ENCODE measurements around the gene PLCG1.

Gene PLCG1

DNA sequence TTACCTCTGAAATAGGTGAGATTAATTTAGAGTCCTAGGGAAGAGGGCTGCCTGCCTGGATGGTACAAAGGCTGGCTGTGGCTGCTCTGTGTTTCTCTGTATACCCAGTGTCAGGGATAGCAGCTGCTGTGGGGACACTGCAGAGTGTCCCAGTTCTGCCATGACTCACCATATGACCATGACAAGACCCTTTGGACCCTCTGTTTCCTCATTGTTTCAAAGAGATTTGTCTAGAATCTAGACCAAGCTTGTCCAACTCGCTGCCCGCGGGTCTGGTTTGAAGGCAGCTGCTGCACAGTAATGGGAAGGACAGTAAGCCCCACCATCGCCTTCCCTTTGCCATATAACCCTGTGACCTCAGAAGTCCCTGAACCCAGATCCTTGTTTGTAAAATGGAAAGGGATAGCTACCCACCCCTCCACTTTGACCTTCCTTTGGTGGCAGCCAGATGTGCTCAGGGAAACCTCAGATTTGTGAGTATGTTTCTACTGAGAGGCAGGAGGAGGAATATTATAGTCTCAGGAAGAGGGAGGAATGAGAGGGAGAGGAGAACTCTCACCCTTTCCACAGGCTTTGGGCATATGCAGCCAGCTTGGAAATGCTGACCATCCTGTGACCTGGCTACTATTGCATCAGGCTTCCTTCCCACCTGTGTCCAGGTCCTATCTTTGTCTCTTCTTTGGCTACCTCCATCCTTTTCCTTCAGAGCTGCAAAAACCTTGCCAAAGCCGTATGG is 14.0 kb downstream of the PLCG1 start:
- no peak overlapping the region for H3K4me3 ChIP-seq (ENCODE audit: low read length)
- 0 out of 2 replicates have a peak, but pooled peaks cover 2% of the 10 kb centered on the region for H3K36me3 ChIP-seq (ENCODE audit: control insufficient read depth, low read length)
- H3K9me2 ChIP-seq (replicated peaks; ENCODE audit: control insufficient read depth, low read length), result no peaks in the 10 kb centered on the region
- no peaks in the 10 kb centered on the region for H3F3A ChIP-seq (ENCODE audit: control insufficient read depth, insufficient read depth)
- H3K79me2 ChIP-seq (ENCODE audit: control insufficient read depth, low read length), result peaks cover 97% of the 10 kb centered on the region
- no peaks in the 10 kb centered on the region for H3K9me3 ChIP-seq (ENCODE audit: control insufficient read depth, insufficient read depth, low read length)
- no peak overlapping the region for H3K4me2 ChIP-seq (ENCODE audit: low read length)
- peaks cover 34% of the 10 kb centered on the region for H3K4me1 ChIP-seq (ENCODE audit: control insufficient read depth, low read length)
- H3K27me3 ChIP-seq (ENCODE audit: control insufficient read depth, low read length), result no peaks in the 10 kb centered on the region
- TF ChIP-seq EZH2phosphoT487 (IDR thresholded peaks at IDR 0.05; ENCODE audit: borderline replicate concordance, low read length) (no peak), CTCF (IDR thresholded peaks at IDR 0.05; ENCODE audit: low read depth, low read length, poor library complexity, severe bottlenecking) (no peak)
- H3K27ac ChIP-seq (ENCODE audit: low read depth, low read length), result no peak overlapping the region
- peaks cover 9% of the 10 kb centered on the region; the same call in 1 of the 2 replicates for H4K20me1 ChIP-seq (ENCODE audit: control insufficient read depth, insufficient read depth, low read depth, low read length)

GRCh38 chr20:41152108-41152757 is 14.9 kb downstream of the PLCG1 start:
- H3K36me3 ChIP-seq (ENCODE audit: control insufficient read depth, low read length), result 0 out of 2 replicates have a peak, but pooled peaks cover 2% of the 10 kb centered on the region
- H3K27me3 ChIP-seq (ENCODE audit: control insufficient read depth, low read length), result no peaks in the 10 kb centered on the region
- H3K4me3 ChIP-seq (ENCODE audit: low read length), result no peak overlapping the region
- H3F3A ChIP-seq (ENCODE audit: control insufficient read depth, insufficient read depth), result no peaks in the 10 kb centered on the region
- peaks cover 97% of the 10 kb centered on the region for H3K79me2 ChIP-seq (ENCODE audit: control insufficient read depth, low read length)
- no peak overlapping the region for H3K27ac ChIP-seq (ENCODE audit: low read depth, low read length)
- no peaks in the 10 kb centered on the region for H3K9me3 ChIP-seq (ENCODE audit: control insufficient read depth, insufficient read depth, low read length)
- peaks cover 9% of the 10 kb centered on the region; the same call in 1 of the 2 replicates for H4K20me1 ChIP-seq (ENCODE audit: control insufficient read depth, insufficient read depth, low read depth, low read length)
- H3K9me2 ChIP-seq (replicated peaks; ENCODE audit: control insufficient read depth, low read length), result no peaks in the 10 kb centered on the region
- peaks cover 35% of the 10 kb centered on the region for H3K4me1 ChIP-seq (ENCODE audit: control insufficient read depth, low read length)
- H3K4me2 ChIP-seq (ENCODE audit: low read length), result no peak overlapping the region
- TF ChIP-seq EZH2phosphoT487 (IDR thresholded peaks at IDR 0.05; ENCODE audit: borderline replicate concordance, low read length), result no peak
- no peak for TF ChIP-seq CTCF (IDR thresholded peaks at IDR 0.05; ENCODE audit: low read depth, low read length, poor library complexity, severe bottlenecking)

- Histone ChIP-seq H3K27me3 (ENCODE audit: control insufficient read depth, low read length) (no peaks in the 10 kb centered on the region), H4K20me1 (ENCODE audit: control insufficient read depth, insufficient read depth, low read depth, low read length) (peaks cover 9% of the 10 kb centered on the region; the same call in 1 of the 2 replicates), H3K4me3 (ENCODE audit: low read length) (no peak overlapping the region), H3K9me2 (replicated peaks; ENCODE audit: control insufficient read depth, low read length) (no peaks in the 10 kb centered on the region), H3K4me1 (ENCODE audit: control insufficient read depth, low read length) (peaks cover 45% of the 10 kb centered on the region), H3K4me2 (ENCODE audit: low read length) (no peak overlapping the region), H3K36me3 (ENCODE audit: control insufficient read depth, low read length) (peaks cover 5% of the 10 kb centered on the region), H3K27ac (ENCODE audit: low read depth, low read length) (no peak overlapping the region), H3K9me3 (ENCODE audit: control insufficient read depth, insufficient read depth, low read length) (no peaks in the 10 kb centered on the region), H3F3A (ENCODE audit: control insufficient read depth, insufficient read depth) (no peaks in the 10 kb centered on the region), H3K79me2 (ENCODE audit: control insufficient read depth, low read length) (peaks cover 97% of the 10 kb centered on the region)
- TF ChIP-seq CTCF (IDR thresholded peaks at IDR 0.05; ENCODE audit: low read depth, low read length, poor library complexity, severe bottlenecking), result no peak
- TF ChIP-seq EZH2phosphoT487 (IDR thresholded peaks at IDR 0.05; ENCODE audit: borderline replicate concordance, low read length), result no peak
These were observed 17.3 kb downstream of the PLCG1 start for GRCh38 chr20:41154436-41155176.

All from DOHH2 (cell line).